OCI-LY7 (cell line): ENCODE results near the gene RAB5IF.

ENCODE experiments used
- CTCF ChIP-seq: fragments of 200-600 bp; sonication (generic); conservative IDR thresholded peaks from 2 replicates; pipeline ENCODE4 v1.5.1; 2014; ENCODE audit warnings: mild to moderate bottlenecking, antibody characterized with exemption, low read length, moderate library complexity, mixed read lengths
- EZH2phosphoT487 ChIP-seq: fragments of 200-600 bp; sonication (generic); IDR thresholded peaks from 2 replicates; pipeline ENCODE4 v1.6.1; 2018; ENCODE audit warnings: low read depth, borderline replicate concordance, mild to moderate bottlenecking, mixed run types, antibody characterized with exemption, low read length, moderate library complexity, mixed read lengths

- no peak for TF ChIP-seq CTCF
- TF ChIP-seq EZH2phosphoT487, result no peak
Observed at GRCh38 chr20:36647196-36648121, 41.9 kb downstream of the RAB5IF start.
